NCI-H1436 (cell line): Measurements from ENCODE around the gene RAB10.
"Not testable (repeated sequence)": the region's sequence is repeated elsewhere in the genome, so short reads cannot be mapped to it uniquely, and the experiment has no call there.

Experiments used
- DNase-seq: peaks from one replicate; lab custom pipeline; 2025; lab: John Stamatoyannopoulos, UW

The RAB10 gene

DNA sequence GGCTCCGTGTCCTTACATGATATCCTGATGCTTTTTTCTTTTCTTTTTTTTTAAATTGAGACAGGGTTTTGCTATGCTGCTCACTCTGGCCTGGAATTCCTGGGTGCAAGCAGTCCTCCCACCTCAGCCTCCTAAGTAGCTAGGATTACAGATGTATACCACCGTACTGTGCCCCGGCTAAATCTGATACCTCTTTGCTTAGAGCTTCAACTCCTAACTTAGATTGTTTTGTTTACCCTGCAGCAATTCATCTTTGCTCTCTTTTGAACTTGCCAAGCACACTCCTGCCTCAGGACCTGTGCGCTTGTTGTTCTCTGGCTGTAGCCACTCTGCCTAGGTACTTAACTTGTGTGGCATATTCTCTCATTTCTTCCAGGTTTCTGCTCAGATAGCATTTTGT is 24.5 kb downstream of the RAB10 start:
- no peak for DNase-seq

- DNase-seq, result no peak
Observed at GRCh38 chr2:26059542-26059941, 25.7 kb downstream of the RAB10 start.

DNA sequence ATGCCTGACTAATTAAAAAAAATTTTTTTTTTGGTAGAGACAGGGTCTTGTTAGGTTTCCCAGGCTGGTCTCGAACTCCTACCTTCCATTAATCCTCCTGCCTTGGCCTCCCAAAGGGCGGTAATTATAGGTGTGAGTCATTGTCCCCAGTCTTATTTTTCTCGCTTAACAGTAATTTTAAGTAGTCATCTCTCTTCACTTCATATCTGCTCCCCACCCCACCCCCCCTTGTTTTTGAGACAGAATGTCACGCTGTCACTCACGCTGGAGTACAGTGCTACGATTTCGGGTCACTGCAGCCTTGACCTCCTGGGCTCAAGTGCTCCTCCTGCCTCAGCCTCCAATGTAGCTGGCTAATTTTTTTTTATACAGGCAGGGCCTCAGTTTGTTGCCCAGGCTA is 27.7 kb downstream of the RAB10 start:
- no peak for DNase-seq

- DNase-seq, result no peak
Observed at GRCh38 chr2:26064846-26065245, 31.0 kb downstream of the RAB10 start.

DNA sequence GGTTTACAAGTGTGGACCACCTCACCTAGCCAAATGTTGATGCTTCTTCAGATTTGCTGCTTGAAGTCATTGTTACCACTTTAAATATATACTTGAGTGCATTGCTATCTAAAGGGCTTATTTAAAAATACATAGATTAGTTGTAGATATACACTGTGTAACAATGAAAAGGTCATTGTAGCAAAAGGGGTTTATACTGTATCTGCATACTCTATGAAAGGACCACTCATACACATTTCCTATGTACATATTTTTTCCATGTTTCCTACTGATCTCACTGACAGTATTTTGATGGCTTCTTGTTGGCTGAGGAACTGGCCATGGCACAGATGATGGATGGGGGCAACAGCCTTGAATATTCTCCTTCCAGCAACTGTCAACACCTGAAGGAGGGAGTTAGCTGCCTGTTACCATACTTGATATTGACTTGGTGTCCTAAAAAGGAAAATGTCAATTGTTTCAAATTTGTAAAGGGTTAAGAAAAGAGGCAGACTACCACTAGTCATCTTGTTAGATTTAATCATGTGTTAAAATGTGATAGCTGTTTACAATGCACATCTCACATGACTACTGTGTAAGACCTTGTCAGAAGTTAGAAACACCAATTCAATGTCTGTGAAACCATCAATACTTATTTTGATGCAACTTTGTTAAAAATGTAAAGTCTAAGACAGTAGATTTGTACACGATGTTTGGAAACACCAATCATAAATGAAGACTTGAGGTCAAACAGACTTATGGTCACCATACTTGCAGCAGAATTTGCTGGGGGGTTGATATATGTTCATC is 33.5 kb downstream of the RAB10 start:
- no peak for DNase-seq

GRCh38 chr2:26067980-26068507 is 34.2 kb downstream of the RAB10 start:
- DNase-seq, result no peak

GRCh38 chr2:26068602-26069298 is 34.9 kb downstream of the RAB10 start:
- DNase-seq, result peak; percentile 3

DNA sequence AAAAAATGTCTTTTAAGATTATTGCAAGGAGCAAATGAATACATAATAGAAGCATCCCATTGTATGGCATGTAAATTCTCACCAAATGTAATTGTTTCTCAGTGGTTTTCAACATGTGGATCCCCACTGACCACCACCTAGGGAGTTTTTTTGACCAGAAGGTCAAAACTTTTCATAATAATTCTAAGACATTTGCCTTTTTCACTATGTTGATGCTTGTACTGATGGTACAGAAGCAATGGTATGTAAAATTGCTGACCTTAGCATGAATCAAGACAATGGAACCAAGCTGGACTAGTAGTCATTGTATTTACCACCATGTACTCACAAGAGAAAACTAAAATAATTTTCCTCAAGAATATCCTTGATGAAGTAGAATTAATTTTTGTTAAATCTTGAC is 36.8 kb downstream of the RAB10 start:
- no peak for DNase-seq

DNA sequence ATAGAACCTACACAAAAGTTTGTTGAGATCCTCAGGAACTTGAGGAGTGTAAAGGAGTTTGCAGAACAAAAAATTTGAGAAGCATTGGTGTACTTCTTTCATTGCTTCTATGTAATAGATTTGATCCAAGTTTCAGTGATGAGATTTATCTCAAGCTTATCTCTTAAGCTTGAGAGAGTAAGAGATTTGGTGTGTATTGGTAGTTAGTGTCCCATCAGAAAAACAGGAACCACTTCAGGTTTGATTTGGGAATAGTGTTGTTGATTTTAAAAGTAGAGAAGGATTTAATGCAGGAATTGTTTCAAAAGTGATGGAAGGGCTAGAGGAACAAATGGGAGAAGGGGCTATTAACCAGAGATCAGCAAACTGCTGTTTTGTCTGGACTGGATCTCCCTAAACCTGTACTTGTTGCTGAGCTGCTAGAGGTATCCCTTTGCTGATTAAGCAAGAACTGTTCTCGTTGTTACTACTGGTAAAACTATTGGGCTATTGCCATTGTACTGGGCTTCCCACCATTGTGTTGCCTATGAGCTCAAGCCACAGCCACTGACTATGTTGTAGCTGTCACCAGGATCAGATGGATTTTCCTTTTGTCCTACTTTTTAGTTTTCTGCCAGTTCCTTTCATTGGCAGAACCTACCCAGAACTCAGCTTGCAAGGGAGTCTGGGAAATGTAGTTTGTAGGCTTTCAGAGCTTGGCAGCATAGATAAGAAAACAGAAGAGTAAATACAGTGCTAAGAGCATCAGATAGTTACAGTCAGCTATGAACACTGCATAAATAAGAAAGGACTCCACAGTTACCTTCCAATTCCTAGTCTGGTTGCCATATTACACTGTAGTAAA is 39.3 kb downstream of the RAB10 start:
- no peak for DNase-seq

DNA sequence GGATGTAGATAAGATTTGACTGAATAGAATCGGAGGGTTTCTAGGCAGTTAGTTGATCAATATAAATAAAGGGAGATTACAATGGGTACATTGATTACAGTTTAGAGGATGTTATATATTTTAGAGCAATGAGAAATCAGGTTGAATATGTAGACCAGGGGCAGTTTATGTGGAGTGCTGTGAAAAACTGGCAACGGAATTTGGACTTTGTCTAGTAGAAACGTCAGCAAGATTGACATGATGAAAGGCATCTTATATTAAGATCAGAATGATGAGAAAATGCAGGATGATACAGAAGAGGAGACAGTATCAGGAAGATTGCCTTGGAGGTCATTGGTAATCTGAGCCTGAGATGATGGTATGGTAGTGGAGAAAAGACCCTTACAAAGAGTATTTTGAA is 39.9 kb downstream of the RAB10 start:
- DNase-seq, result no peak

- no peak for DNase-seq
Observed at GRCh38 chr2:26074676-26075075, 40.8 kb downstream of the RAB10 start.

DNA sequence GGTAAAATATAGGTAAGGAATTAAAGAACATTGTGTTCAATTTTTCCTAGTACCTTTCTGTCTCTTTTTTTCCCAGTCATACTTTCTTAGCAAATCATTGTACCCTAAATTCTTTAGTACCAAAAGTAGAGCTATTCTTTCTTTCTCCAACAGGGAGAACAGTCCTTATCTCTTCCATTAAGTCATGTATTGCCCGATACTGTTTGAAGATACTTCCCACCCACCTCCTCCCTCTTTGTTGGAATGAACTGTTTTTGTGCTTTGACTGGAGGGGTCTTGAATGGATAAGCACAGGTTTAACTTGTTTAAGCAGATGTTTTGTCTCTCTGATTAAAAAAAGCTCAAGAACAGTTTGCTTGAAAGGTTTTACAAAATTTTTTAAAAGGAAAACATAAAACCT is 41.3 kb downstream of the RAB10 start:
- no peak for DNase-seq

DNA sequence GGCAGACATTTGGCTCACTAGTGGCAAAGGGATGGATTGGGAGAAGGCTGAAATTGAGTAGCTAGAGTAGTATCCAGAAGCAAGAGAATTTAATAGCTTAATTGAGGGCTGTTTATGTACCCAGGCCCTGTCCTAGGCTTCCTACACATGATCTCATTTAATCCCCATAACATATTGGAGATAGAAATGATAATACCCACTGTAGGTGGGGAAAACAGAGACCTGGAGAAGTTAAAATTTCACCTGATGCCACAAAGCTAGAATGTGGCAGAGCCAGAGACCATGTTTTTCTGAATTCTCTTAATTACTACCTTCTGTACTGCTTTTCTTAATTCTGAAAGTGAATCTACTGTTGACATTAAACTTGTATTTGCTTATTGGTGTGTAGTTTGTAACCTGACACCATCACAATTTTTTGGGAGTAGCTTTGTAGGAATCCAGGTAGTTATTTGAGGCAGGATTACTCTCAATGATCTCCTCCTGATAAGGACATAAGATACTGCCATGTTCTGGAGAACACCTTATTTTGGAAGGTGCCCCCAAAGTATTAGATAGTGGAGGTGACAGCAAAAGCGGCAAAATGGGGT is 42.2 kb downstream of the RAB10 start:
- DNase-seq, result no peak

GRCh38 chr2:26077291-26077690 is 43.4 kb downstream of the RAB10 start:
- no peak for DNase-seq

GRCh38 chr2:26078939-26079338 is 45.1 kb downstream of the RAB10 start:
- DNase-seq, result no peak

DNA sequence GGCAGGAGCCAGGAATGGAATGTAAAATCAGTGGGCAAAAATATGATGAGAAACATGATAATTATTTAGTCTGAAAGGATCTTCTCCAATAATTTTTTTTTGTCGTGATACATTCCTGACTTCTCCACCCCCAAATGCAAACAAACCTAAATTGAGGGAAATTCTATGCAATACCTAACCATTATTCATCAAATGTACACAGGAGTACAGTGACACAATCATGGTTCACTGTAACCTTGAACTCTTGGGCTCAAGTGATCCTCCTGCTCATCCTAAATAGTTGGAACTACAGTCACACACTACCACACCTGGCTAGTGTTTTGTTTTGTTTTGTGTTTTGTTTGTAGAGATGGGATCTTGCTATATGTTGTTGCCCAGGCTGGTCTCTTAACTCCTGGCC is 46.5 kb downstream of the RAB10 start:
- no peak for DNase-seq

DNA sequence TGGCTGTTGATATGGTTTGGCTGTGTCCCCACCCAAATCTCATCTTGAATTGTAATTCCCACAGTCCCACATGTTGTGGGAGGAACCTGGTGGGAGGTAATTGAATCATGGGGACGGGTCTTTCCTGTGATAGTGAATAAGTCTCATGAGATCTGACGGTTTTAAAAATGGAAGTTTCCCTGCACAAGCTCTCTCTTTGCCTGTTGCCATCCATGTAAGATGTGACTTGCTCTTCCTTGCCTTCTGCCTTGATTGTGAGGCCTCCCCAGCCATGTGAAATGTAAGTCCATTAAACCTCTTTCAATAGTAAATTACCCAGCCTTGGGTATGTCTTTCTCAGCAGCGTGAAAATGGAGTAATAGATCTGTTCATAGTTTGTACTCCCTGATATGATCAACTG is 47.0 kb downstream of the RAB10 start:
- DNase-seq, result not testable (repeated sequence)

DNA sequence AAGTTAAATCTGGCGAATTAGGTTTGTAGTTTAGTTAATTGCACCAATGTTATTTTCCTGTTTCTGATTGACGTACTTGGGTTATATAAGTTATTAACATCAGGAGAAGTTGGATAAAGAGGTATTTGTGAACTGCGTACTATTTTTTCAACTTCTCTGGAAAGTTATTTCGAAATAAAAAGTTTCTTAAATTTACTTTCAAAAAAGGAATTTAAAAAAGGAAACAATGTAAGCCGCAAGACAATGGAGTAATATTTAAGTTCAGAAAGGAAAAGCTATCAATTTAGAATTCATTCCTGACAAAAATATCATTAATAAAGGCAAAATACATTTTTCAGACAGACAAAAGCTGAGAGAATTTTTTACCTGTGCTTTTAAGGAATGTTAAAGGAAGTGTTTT is 47.7 kb downstream of the RAB10 start:
- DNase-seq, result no peak

DNA sequence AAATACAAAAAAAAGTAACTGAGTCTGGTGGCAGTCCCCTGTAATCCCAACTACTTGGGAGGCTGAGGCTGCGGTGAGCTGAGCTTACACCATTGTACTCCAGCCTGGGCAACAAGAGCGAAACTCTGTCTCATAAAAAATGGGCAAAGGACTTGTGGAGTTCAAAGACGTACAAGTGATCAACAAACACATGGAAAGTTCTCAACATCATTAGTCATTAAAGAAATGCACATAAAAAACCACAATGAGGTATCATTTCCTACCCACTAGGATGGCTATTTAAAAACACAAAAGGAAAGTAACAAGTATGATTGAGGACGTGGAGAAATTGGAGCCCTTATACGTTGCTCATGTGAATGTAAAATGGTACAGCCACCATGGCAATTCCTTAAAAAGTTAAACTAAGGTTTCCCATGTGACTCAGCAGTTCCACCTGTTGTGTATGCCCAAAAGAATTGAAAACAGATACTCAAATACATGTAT is 52.3 kb downstream of the RAB10 start:
- no peak for DNase-seq

DNA sequence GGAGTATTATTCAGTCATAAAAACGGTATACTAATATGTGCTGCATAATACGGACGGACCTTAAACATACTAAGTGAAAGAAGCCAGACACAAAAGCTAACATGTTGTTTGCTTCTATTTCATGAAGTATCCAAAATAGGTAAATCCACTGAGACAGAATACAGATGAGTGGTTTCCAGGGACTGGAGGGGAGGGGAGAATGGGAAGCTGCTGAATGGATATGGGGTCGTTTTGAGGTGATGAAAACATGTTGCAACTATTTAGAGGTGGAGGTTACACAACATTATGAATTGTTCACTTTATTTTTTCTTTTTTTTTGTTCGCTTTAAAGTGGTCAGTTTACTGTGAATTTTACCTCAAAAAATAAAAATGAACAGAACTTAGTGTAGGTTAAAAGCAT is 52.9 kb downstream of the RAB10 start:
- no peak for DNase-seq

DNA sequence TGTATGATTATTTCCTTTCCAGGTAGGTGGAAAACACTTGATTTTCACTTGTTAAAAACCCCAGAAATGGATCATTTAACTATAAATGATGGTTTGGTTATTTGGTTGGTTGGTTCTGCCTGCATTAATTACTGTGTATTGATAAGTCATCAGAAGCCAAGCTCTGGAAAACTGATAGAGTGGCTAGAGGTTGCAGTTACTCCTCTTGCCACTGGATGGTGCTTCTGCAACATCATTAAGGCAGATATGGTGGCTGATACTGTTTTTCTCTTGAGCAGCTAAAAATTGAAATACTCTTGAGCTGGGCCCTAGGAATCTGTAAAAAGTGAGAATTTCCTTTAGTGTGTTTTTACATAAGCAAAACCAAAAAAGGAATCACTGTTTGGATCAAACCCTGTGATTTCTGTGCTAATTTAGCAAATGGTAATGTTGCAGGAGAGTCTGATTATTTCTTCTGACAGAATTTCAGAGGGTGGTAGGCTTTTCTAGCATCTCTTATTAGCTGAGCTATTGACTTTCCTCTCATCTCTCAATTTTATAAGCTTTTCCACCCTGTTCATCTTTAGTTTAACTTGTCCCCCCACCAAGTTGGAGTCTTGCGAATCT is 54.3 kb downstream of the RAB10 start:
- DNase-seq, result peak; percentile 33

DNA sequence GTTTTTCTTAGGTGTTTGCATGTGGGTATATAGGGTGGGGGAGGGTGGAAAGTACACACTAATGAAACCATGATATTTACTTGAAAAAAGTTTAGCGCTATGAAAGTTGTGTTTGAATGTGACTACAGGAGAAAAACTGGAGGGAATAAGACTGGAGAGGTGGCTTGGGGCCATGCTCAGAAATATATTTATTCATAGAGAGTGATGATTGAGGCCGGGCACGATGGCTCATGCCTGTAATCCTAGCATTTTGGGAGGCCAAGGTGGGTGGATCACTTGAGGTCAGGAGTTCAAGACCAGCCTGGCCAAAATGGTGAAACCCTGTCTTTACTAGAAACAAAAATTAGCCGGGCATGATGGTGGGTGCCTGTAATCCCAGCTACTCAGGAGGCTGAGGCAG is 55.0 kb downstream of the RAB10 start:
- DNase-seq, result not testable (repeated sequence)
